ENCODE data around the gene ZAP70.

Gene ZAP70

DNA sequence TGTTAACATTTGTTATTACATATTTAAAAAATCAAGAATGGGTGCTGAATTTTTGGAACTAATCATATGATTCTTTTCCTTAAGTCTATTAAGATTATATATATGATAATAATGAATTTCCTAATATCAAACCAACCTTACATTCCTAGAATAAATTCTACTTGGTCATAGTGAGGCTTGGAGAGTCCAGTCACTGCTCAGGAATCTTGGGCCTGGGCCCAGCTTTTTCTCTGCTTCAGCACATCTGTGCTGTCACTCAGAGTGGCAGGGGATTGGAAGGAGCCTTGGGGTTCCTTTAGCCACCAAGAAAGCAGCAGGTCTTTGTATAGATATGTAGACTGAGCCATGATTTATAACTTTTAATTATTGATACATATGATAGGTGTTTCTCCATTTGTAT, 19.9 kb upstream of the ZAP70 start:
- Histone ChIP-seq H4K20me1 (ENCODE audit: control insufficient read depth, insufficient read depth, low read depth, low read length) (no peaks in the 10 kb centered on the region), H3K4me3 (ENCODE audit: low read length) (no peak overlapping the region), H3K9me3 (ENCODE audit: control insufficient read depth, insufficient read depth, low read length) (no peaks in the 10 kb centered on the region), H3K9me2 (replicated peaks; ENCODE audit: control insufficient read depth, low read length) (no peaks in the 10 kb centered on the region), H3K4me2 (ENCODE audit: low read length) (no peak overlapping the region), H3K79me2 (ENCODE audit: control insufficient read depth, low read length) (no peaks in the 10 kb centered on the region), H3K27me3 (ENCODE audit: control insufficient read depth, low read length) (peaks cover 6% of the 10 kb centered on the region), H3K27ac (ENCODE audit: low read depth, low read length) (no peak overlapping the region), H3F3A (ENCODE audit: control insufficient read depth, insufficient read depth) (no peaks in the 10 kb centered on the region), H3K36me3 (ENCODE audit: control insufficient read depth, low read length) (no peaks in the 10 kb centered on the region), H3K4me1 (ENCODE audit: control insufficient read depth, low read length) (peaks cover 21% of the 10 kb centered on the region)
- TF ChIP-seq EZH2phosphoT487 (IDR thresholded peaks at IDR 0.05; ENCODE audit: borderline replicate concordance, low read length) (no peak), CTCF (IDR thresholded peaks at IDR 0.05; ENCODE audit: low read depth, low read length, poor library complexity, severe bottlenecking) (no peak)

GRCh38 chr2:97695744-97696143, 17.6 kb upstream of the ZAP70 start:
- no peaks in the 10 kb centered on the region for H3K27me3 ChIP-seq (ENCODE audit: control insufficient read depth, low read length)
- H3K4me3 ChIP-seq (ENCODE audit: low read length), result no peak overlapping the region
- TF ChIP-seq EZH2phosphoT487 (IDR thresholded peaks at IDR 0.05; ENCODE audit: borderline replicate concordance, low read length) (no peak), CTCF (IDR thresholded peaks at IDR 0.05; ENCODE audit: low read depth, low read length, poor library complexity, severe bottlenecking) (no peak)
- H3F3A ChIP-seq (ENCODE audit: control insufficient read depth, insufficient read depth), result no peaks in the 10 kb centered on the region
- no peaks in the 10 kb centered on the region for H3K9me2 ChIP-seq (replicated peaks; ENCODE audit: control insufficient read depth, low read length)
- H3K36me3 ChIP-seq (ENCODE audit: control insufficient read depth, low read length), result no peaks in the 10 kb centered on the region
- H3K9me3 ChIP-seq (ENCODE audit: control insufficient read depth, insufficient read depth, low read length), result no peaks in the 10 kb centered on the region
- no peaks in the 10 kb centered on the region for H4K20me1 ChIP-seq (ENCODE audit: control insufficient read depth, insufficient read depth, low read depth, low read length)
- no peak overlapping the region for H3K4me2 ChIP-seq (ENCODE audit: low read length)
- no peak overlapping the region for H3K27ac ChIP-seq (ENCODE audit: low read depth, low read length)
- H3K79me2 ChIP-seq (ENCODE audit: control insufficient read depth, low read length), result no peaks in the 10 kb centered on the region
- H3K4me1 ChIP-seq (ENCODE audit: control insufficient read depth, low read length), result peaks cover 21% of the 10 kb centered on the region

DNA sequence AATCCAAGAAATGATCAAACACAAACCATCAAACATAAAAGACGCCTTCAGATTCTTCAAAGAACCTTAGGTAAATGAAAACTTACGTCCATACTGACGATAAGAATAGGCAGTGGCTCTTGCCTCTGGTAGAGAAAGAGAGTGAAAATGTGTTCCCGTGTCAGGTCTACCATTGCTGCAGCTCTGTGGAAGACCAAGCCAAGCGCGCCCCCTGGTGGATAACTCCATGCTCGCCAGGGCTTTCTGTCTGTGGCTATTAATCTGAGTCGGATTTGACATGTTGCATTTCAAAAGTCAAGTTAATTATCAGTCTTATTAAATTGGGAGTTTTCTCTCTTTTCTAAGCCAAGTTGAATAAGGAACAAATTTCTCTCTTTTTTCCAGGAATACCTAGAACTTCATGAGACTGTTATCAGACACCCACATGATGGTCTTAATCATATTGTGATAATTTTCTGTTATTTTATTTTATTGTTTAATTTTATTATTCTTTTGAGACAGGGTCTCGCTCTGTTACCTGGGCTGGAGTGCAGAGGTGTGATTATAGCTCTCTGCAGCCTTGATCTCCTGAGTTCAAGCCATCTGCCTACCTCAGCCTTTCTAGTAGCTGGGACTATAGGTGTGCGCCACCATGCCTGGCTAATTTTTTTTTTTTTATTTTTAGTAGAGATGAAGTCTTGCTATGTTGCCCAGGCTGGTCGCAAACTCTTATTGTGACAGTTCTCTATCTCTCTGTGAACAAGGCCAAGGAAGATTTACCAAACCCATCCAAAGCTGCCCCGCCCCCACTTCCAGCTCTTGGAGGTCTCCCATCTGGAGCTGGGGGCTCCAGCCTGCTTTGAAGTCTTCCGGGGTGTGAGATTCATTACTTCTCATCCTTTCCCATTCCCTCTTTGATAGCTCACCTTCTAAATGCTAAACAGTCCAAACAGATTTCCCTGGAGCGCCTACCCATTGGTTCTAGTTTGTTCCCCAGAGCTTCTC, 15.8 kb upstream of the ZAP70 start:
- Histone ChIP-seq H3K27me3 (ENCODE audit: control insufficient read depth, low read length) (no peaks in the 10 kb centered on the region), H3K4me2 (ENCODE audit: low read length) (peak overlapping the region; percentile 52), H3K4me1 (ENCODE audit: control insufficient read depth, low read length) (peaks cover 18% of the 10 kb centered on the region), H3K79me2 (ENCODE audit: control insufficient read depth, low read length) (no peaks in the 10 kb centered on the region), H3K27ac (ENCODE audit: low read depth, low read length) (no peak overlapping the region), H3F3A (ENCODE audit: control insufficient read depth, insufficient read depth) (no peaks in the 10 kb centered on the region), H3K36me3 (ENCODE audit: control insufficient read depth, low read length) (no peaks in the 10 kb centered on the region), H4K20me1 (ENCODE audit: control insufficient read depth, insufficient read depth, low read depth, low read length) (no peaks in the 10 kb centered on the region), H3K9me3 (ENCODE audit: control insufficient read depth, insufficient read depth, low read length) (no peaks in the 10 kb centered on the region), H3K4me3 (ENCODE audit: low read length) (peak overlapping the region; percentile 36), H3K9me2 (replicated peaks; ENCODE audit: control insufficient read depth, low read length) (no peaks in the 10 kb centered on the region)
- no peak for TF ChIP-seq EZH2phosphoT487 (IDR thresholded peaks at IDR 0.05; ENCODE audit: borderline replicate concordance, low read length)
- peak; percentile 88 for TF ChIP-seq CTCF (IDR thresholded peaks at IDR 0.05; ENCODE audit: low read depth, low read length, poor library complexity, severe bottlenecking)

All from DOHH2 (cell line).